Panc1 (cell line): ENCODE results near the gene JKAMP. TPM values are rescaled to one million over a fixed set of nuclear protein-coding genes. Genes with fewer than 3 reads are reported as not detected.

Experiments
- ATAC-seq: fragments of 200-7000 bp; cut with Tn5 transposase; 2 replicates; pipeline ENCODE4 v1.9.1; 2020; ENCODE audit warnings: mild to moderate bottlenecking, moderate library complexity
- BruUV-seq: library from RNA; stranded (reverse); fragments of 400-500 nt; replicated peaks from 2 replicates; lab custom pipeline; 2021; lab: Mats Ljungman, UMichigan
- CTCF ChIA-PET: fragments of 300-600 bp; sonication (Branson Sonifier 250); formaldehyde crosslinking; loops from one replicate; lab custom pipeline; 2022; ENCODE audit warnings: antibody characterized with exemption; lab: Charles Lee
- POLR2A ChIA-PET: fragments of 300-600 bp; sonication (Branson Sonifier 250); formaldehyde crosslinking; loops from one replicate; lab custom pipeline; 2022; ENCODE audit warnings: antibody characterized with exemption; lab: Charles Lee
- DNase-seq: peaks from one replicate; pipeline ENCODE4 v3.0.0-alpha.2; 2010; ENCODE audit warnings: low read depth, low spot score
- H3K27ac ChIP-seq: 2 replicates; pipeline ENCODE4 v1.5.1; 2011; ENCODE audit warnings: mild to moderate bottlenecking, low read length, inconsistent platforms
- H3K27me3 ChIP-seq: fragments of 200-500 bp; sonication (Bioruptor generic); 2 replicates; pipeline ENCODE4 v1.6.0; 2014; ENCODE audit warnings: low read length, inconsistent platforms; ENCODE audit not compliant: control insufficient read depth, insufficient read depth
- H3K36me3 ChIP-seq: fragments of 200-500 bp; sonication (Bioruptor generic); 2 replicates; pipeline ENCODE4 v1.5.1; 2014; ENCODE audit warnings: inconsistent platforms, mild to moderate bottlenecking, low read length, moderate library complexity; ENCODE audit not compliant: control insufficient read depth, insufficient read depth
- H3K4me1 ChIP-seq: 2 replicates; pipeline ENCODE4 v1.5.1; 2011; ENCODE audit warnings: inconsistent platforms, mild to moderate bottlenecking, low read length, moderate library complexity; ENCODE audit not compliant: control insufficient read depth, insufficient read depth
- H3K4me3 ChIP-seq, 2 experiments: 2 replicates each; pipeline ENCODE4 v1.5.1; 2011 to 2012; ENCODE audit warnings: low read depth in 2 of 2, low read length in 2 of 2, mild to moderate bottlenecking in 2 of 2, inconsistent platforms in 1 of 2, moderate library complexity in 1 of 2
- H3K9me3 ChIP-seq: fragments of 200-500 bp; sonication (Bioruptor generic); 2 replicates; pipeline ENCODE4 v1.5.1; 2014; ENCODE audit warnings: low read depth, mild to moderate bottlenecking, inconsistent platforms, low read length, moderate library complexity; ENCODE audit not compliant: control insufficient read depth, insufficient read depth
- CTCF ChIP-seq: fragments of 450-650 bp; IDR thresholded peaks from 2 replicates; pipeline ENCODE4 v1.5.1; 2017; ENCODE audit warnings: mild to moderate bottlenecking
- POLR2AphosphoS5 ChIP-seq: IDR thresholded peaks from 2 replicates; pipeline ENCODE4 v1.6.1; 2012; ENCODE audit warnings: mild to moderate bottlenecking, low read depth, low read length, moderate library complexity
- REST ChIP-seq, 2 experiments: IDR thresholded peaks; 2 replicates each; pipeline ENCODE4 v1.6.1; 2011 to 2012; ENCODE audit warnings: low read depth in 2 of 2, control low read depth in 1 of 2, low read length in 1 of 2, mild to moderate bottlenecking in 1 of 2, moderate library complexity in 1 of 2; ENCODE audit not compliant: insufficient read depth in 1 of 2
- SIN3A ChIP-seq: IDR thresholded peaks from 2 replicates; pipeline ENCODE4 v1.6.1; 2012; ENCODE audit warnings: low read depth, mild to moderate bottlenecking, low read length, moderate library complexity, borderline replicate concordance; ENCODE audit not compliant: insufficient read depth
- TCF7L2 ChIP-seq: IDR thresholded peaks from 2 replicates; pipeline ENCODE4 v1.6.1; 2011; ENCODE audit warnings: mild to moderate bottlenecking, low read depth, low read length, inconsistent platforms
- in situ Hi-C: cut with HindIII; loops from 2 replicates; pipeline ENCODE4 v1.10.0; 2016; ENCODE audit warnings: low sequenced_read_pairs, low pct_unique_long_range_greater_than_20kb
- intact Hi-C: fragments of 100-400 bp; cut with micrococcal nuclease; formaldehyde crosslinking; loops from one replicate; pipeline ENCODE4 v1.10.0; 2022; ENCODE audit not compliant: unreplicated experiment
- total RNA-seq: library from RNA; stranded (reverse); gene quantifications from one replicate; pipeline ENCODE4 v1.2.1, GENCODE V29; 2021; ENCODE audit not compliant: unreplicated experiment

Gene JKAMP
- total RNA-seq, 1 experiment from 2014 or later, result 36.0 TPM

- Histone ChIP-seq H3K4me3 (no peak overlapping the region), H3K9me3 (no peaks in the 10 kb centered on the region), H3K27ac (no peak overlapping the region), H3K36me3 (no peaks in the 10 kb centered on the region), H3K4me1 (no peaks in the 10 kb centered on the region), H3K27me3 (no peaks in the 10 kb centered on the region)
- no peak for DNase-seq
- POLR2A ChIA-PET, result no interaction called here
- in situ Hi-C loops (no loop called here), intact Hi-C loops (no loop called here)
- CTCF ChIA-PET, result no interaction called here
- ATAC-seq, result no peak
- TF ChIP-seq SIN3A (no peak), REST (IDR thresholded peaks at IDR 0.05; ENCODE audit: insufficient read depth in 1 of 2, low read depth in 2 of 2, low read length in 1 of 2) (no peak), CTCF (no peak), POLR2AphosphoS5 (no peak), TCF7L2 (no peak)
- BruUV-seq, result no TSS peak
Observed at GRCh38 chr14:59541731-59542130, 57.4 kb downstream of the JKAMP start.

- ChIA-PET POLR2A (no interaction called here), CTCF (no interaction called here)
- H3K27me3 ChIP-seq, result no peaks in the 10 kb centered on the region
- no peaks in the 10 kb centered on the region for H3K4me1 ChIP-seq
- ATAC-seq (no peak), DNase-seq (no peak)
- intact Hi-C loops (no loop called here), in situ Hi-C loops (no loop called here)
- BruUV-seq, result no TSS peak
- no peak overlapping the region for H3K27ac ChIP-seq
- no peaks in the 10 kb centered on the region for H3K9me3 ChIP-seq
- H3K36me3 ChIP-seq, result no peaks in the 10 kb centered on the region
- H3K4me3 ChIP-seq, result no peak overlapping the region
- TF ChIP-seq CTCF (no peak), SIN3A (no peak), TCF7L2 (no peak), REST (IDR thresholded peaks at IDR 0.05; ENCODE audit: insufficient read depth in 1 of 2, low read depth in 2 of 2, low read length in 1 of 2) (no peak), POLR2AphosphoS5 (no peak)
Observed at GRCh38 chr14:59543873-59544272, 59.6 kb downstream of the JKAMP start.
